Hindlimb muscle (tissue), 1 donor: ENCODE results near the gene CALR3. TPM values are rescaled to one million over a fixed set of nuclear protein-coding genes. Genes with fewer than 3 reads are reported as not detected.
"Not testable (repeated sequence)": the region's sequence is repeated elsewhere in the genome, so short reads cannot be mapped to it uniquely, and the experiment has no call there.

Source experiments
- DNase-seq: peaks from one replicate; pipeline ENCODE4 v3.0.0-alpha.2; 2013
- polyA plus RNA-seq: library from polyadenylated mRNA; unstranded; fragments of 120-200 nt; gene quantifications from one replicate; pipeline ENCODE4 v1.2.1, GENCODE V29; 2013; ENCODE audit not compliant: insufficient read length

CALR3 gene
- polyA plus RNA-seq, 1 donor: not detected

DNA sequence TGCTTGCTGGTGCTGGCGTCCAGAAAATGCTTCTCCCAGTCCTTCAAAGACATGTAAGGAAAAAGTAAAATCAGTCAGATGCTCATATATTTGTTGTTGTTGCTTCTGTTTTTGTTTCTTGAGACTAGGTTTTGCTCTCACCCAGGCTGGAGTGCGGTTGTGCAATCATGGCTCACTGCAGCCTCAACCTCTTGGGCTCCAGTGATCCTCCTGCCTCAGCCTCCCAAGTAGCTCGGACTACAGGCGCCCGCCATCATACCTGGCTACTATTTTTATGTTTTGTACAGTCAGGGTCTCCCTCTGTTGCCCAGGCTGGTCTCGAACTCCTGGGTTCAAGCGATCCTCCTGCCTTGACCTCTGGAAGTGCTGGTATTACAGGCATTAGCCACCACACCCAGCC is 13.2 kb downstream of the CALR3 start:
- DNase-seq: no peak

DNA sequence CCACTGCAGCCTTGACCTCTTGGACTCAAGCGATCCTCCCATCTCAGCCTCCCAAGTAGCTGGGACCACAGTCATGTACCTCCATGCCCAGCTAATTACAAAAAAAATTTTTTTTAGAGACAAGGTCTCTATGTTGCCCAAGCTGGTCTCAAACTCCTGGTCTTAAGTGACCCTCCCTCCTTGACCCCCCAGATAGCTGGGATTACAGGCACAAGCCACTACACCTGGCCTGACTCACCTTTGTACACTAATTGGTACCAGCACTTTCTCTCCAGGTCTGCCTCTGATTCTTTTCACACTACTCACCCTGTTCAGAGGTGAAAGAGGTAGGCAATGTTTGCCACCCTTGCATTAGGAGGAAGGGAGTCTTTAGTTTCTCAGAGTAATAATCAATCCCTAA is 18.7 kb downstream of the CALR3 start:
- no peak for DNase-seq

DNA sequence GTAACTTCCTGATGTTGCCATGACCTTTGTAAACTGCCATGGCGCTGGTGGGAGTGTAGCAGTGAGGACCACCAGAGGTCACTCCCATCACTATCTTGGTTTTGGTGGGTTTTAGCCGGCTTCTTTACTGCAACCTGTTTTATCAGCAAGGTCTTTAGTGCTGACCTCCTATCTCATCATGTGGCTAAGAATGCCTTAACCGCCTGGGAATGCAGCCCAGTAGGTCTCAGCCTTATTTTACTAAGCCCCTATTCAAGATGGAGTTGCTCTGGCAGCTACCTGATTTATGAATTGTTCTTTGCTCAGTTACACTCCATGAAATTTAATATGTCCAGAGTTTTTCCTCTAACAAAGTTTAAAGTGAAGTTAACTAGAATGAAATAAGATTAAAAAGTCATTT is 19.6 kb downstream of the CALR3 start:
- no peak for DNase-seq

DNA sequence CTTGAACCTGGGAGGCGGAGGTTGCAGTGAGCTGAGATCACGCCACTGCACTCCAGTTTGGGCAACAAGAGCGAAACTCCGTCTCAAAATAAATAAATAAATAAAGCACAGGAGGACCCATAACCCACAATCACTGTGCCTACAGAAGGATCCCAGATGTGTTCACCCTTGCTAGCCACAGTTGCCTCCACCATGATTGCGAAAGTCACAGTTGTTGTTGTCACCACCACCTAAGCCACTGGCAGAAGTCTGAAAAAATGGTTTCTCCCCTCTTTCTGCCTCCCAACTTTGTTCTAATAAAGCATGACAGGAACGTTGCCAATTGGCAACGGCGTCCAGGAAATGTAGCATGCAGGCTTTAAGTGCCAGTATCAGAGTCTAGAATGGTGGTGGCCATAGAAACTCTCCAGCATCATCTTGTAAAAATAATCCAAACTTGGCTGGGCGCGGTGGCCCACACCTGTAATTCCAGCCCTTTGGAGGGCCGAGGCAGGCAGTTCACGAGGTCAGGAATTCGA is 22.0 kb downstream of the CALR3 start:
- DNase-seq: no peak

DNA sequence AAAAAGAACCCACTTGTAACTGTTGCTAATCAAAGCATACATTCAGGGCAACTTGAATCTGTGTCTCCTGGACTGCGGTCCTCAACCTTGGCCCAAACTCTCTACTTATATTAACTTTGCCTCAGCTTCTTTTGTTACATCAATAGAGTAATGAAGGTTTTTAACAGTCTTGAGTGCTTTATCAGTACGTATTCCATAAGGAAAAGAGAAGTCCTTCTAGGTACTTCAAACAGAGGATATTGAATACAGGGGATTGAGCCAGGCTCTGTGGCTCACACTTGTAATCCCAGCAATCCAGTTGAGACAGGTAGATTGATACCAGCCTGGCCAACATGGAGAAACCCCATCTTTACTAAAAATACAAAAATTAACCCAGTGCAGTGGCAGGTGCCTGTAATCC is 23.0 kb downstream of the CALR3 start:
- no peak for DNase-seq

DNA sequence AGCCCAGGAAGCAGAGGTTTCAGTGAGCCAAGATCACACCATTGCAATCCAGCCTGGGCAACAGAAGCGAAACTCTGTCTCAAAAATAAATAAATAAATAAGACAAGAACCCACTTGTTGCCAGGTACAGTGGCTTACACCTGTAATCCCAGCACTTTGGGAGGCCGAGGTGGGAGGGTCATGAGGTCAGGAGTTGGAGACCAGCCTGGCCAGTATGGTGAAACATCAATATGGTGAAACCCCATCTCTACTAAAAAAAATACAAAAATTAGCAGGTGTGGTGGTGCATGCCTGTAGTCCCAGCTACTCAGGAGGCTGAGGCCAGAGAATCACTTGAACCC is 23.4 kb downstream of the CALR3 start:
- not testable (repeated sequence) for DNase-seq

DNA sequence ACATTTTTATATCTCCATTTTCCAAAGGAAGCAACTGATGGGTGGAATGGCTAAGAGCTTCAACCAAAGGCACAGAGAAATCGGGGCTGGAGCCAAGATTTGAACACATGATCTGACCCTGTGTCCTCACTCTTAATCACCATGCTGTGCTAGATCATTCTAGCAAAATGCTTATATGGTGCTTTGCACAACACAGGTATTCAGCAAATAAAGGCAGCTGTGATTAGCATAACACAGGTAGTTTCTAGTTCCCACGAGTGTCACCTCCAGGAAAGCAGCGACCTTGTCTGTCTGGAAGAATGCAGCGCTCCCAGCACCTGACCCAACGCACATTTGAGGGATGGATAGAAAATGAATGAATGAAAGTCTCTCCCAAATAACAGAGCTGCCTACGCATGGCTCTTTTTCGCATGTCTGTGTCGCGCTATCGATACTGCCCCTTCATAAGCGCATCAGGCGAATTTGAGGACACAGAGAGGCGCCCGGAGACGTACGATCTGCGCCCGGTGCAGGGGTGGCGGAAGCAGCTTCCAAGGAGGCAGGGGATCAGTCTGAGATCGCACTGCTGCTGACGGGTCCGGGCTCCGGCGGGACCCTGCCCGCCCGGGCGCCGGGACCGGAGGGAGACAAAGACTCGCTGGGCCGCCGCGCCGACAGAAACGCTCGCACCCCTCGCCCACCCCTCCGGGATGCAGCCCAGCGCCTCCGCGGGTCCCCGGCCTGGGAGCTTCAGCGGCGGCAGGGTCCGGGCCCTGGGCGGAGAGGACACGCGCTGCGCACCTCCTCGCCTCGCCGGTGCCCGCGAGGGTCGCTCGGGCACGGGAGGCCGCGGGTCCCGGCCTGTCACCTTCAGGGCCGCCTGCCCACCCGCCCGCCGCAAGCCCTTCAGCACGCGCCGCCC is 24.8 kb downstream of the CALR3 start:
- no peak for DNase-seq

DNA sequence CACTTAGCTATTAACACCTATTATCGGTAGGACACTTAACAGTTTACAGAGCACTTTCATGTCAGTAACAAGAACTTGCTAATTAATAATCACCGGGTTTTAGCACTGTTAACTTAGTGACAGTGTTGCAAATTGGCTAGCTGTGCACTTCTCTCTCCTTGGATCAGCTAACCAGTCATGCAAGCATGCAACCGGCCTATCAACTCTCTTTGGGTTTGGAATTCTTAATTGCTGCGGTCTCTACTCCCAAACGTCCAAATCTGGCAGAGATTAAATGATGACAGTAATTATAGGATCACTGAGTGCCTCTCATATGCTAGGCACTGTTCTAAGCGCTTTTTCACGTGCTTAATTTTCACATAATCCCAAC is 25.4 kb downstream of the CALR3 start:
- no peak for DNase-seq

DNA sequence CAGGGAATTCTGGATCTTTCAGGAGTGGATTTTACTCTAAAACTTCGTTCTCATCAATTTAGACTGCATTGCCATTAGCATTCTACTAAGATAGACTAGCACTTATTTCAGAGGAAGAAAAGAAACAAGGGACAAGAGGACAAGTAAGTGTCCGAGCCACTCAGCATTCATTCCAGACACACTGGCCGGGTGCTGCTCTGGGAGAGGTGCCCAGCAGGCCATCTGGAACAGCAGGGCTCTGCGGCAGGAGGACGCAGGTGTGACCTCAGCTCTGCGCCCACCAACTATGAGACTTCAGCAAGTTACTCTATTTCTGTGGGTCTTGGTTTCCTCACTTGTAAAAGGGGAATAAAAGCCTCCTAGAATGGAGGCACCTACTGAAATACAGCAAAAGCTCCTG is 28.4 kb downstream of the CALR3 start:
- DNase-seq: no peak

DNA sequence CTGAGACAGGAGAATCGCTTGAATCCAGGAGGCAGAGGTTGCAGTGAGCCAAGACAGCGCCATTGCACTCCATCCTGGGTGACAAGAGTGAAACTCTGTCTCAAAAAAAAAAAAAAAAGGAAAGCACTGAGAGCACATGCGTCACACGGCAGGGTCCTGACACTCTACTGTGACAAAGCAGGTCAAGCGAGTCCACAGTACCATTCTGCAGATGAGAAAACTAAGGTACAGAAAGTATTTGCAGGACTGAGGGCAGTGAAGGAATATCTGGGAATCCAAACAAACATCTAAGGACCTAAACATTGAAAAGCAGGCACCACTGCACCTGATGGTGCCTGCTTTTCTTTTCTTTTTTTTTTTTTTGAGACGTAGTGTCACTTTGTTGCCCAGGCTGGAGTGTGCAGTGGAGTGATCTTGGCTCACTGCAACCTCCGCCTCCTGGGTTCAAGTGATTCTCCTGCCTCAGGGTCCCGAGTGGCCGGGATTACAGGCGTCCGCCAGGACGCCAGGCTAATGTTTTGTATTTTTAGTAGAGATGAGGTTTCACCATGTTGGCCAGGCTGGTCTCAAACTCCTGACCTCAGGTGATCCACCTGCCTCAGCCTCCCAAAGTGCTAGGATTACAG is 29.1 kb downstream of the CALR3 start:
- not testable (repeated sequence) for DNase-seq

DNA sequence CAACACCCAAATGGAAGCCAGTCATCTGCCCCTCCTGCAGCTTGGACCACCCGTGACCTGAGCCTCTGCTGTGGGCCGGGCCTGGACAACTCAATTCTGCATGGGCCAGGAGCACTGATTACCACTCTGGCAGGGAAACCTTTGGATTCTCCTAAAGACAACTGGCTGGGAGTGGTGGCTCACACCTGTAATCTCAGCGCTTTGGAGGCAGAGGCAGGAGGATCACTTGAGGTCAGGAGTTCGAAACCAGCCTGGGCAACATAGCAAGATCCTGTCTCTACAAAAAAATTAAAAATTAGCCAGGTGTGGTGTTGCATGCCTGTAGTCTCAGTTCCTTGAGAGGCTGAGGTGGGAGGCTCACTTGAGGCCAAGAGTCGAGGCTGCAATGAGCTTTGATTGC is 30.7 kb downstream of the CALR3 start:
- DNase-seq: no peak

DNA sequence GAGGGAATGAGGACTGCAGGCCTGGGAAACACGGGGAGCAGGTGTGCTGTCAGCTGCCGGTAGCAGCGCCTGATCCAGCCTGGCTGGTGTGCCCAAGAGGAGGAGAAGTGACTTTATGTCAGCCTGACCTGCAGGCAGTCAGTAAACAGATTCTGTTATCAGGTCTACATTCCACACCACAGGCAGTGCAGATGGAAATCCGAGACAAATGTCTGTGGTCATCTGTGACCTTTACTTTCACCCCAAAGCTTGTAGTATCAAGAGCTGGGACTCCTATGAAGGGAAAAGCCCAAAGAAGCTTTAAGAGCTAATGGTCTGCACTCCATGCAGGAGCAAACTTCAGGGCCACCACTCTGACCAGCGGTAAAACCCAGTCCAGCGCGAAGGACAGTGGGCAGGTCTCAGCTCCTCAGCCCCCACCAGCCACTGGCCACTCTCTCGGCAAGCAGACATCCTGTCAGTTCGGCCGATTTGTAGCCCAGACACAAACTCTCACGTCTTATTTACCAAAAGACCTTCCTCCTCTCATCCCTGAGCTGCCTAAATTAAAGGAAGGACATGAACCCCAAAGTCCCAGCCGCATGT is 31.9 kb downstream of the CALR3 start:
- no peak for DNase-seq

DNA sequence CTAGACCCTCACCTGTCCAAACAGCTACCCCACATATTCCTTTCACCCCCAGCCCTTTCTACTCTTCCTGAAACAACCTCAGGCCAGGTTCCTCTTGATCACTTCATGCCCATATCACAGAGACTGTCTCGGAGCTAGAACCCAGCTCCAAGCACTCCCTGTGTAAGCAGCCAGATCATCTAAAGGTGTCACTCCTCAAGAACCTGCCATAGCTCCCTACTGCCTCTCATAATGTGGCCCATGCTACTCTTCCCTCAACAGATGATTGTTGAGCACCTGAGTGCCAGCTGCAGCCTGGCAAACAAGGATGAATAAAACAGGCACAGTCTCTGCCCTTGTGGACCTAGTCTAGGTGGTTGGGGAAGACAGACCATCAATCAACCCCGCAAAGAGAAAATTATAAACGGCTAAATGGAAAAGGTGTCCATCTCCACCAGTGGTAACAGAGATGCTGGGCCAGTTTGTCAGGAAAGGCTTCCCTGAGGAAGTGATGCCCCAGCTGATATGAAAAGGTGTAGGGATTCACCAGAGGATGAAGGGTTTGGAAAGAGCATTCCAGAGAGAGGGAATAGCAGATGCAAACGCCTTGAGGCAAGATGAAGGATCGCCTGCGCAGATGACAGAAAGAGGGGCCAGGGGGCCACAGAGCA is 32.5 kb downstream of the CALR3 start:
- no peak for DNase-seq

DNA sequence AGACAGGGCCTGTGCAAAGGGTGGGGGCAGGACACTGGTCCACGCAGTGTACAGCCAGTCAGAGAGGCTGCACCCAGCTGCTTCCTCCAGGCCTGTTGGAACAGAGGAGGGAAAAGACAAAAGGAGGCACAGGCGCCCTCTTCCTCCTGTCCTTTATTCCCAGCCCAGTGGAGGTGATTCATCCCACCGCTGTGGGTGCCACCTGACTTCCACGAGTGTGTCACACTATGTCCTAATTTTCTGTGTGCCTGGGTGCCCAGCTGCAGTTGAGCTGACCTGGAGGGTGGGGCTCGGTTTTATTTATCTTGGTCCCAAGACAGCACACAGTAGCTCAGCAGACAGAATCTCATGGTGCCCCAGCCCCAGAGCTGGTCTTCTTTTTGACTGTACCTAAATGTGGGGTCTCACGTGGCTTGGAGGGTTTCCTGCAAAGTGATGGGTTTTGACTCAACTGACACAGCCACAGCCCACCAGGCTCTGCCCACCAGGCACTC is 33.2 kb downstream of the CALR3 start:
- no peak for DNase-seq

DNA sequence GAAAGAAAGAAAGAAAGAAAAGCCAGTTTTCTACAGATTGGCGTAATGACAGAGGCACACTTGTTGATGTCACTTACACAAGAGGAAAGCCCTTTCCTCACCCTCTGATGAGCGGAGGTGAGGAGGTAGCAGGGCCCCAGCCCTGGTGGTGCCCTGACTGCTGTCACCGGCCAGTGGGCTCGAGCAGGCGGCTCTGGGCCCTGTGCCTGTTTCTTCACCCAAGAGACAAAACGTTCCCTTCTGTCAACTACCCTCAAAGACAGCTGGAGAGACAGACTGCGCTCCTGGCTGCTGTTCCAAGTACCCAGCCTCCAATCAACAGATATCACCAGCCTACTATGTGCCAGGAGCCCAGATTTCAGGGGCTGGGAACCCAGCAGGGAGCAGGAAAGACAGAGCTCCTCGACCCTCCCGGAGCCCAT is 34.3 kb downstream of the CALR3 start:
- no peak for DNase-seq

DNA sequence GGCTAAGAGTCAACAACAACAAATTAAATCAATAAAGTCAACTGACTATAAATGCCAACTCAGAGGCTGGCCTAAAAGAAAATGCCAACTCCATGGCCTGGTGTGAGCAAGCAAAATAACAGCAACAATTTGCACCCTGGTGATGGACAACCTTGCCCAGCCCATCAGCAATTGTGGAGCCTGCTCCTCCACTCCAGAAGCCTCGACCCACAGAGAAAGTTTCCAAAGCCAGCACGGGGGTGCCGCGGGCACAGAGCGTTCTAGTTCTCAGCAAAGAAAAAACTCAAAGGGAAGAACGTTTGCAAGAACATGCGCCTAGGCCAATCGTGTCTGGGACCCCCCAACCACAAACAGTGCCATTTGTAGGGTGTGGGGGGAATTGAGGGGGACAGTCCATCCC is 35.5 kb downstream of the CALR3 start:
- DNase-seq: no peak

DNA sequence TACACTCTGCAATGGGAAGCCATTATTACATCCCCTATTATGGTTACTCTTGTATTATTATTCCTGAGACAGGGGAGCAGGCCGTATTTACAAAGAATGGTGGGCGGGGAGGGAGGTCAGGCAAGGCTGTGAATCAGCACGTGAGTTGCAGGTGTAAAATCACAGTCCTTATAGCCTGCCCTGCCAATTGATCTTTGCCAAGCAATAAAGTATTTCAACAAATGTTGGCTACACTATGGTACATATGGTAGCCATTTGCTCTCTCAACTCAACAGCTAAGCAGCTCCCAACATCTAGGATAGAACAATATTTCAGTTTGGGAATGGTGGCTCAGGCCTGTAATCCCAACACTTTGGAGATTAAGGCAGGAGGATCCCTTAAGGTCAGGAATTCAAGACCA is 36.3 kb downstream of the CALR3 start:
- no peak for DNase-seq

DNA sequence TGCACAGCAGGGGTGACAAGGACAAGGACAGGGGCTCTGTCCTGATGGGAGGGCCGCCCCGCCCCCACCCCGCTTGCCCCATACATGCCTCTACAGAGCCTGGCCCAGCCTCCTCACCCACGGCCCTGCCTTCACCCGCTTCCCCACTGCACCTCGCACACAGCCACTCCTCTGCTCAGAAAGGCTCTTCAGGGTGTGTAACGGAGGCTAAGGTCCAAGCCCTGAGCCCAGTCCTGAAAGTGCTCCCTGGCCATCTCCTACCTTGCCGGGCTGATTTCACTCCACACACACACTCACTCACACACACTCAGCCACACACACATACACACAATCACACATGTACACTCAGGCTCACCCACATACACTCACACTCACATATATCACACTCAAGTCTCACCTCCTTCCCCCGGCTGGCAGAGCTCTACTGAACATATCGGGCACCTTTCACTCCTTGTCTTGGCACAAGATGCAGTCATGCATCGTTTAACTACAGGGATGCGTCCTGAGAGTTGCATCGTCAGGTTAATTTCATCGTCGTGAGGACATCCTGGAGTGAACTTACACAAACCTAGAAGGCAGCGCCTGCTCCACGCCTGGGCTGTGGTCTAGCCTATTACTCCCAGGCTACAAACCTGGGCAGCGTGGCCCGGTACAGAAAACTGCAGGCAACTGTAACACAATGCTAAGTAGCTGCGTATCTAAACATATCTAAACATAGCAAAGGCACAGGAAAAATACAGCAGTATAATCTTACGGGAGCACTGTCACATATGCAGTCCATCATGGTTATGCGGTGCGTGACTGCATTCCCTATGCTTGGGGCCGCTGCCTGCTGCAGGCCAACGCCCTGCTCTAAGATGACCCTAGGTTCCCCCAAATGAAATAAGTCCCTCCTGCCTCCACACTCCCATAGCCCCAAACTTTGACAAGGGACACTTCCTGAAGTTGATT is 37.3 kb downstream of the CALR3 start:
- no peak for DNase-seq

DNA sequence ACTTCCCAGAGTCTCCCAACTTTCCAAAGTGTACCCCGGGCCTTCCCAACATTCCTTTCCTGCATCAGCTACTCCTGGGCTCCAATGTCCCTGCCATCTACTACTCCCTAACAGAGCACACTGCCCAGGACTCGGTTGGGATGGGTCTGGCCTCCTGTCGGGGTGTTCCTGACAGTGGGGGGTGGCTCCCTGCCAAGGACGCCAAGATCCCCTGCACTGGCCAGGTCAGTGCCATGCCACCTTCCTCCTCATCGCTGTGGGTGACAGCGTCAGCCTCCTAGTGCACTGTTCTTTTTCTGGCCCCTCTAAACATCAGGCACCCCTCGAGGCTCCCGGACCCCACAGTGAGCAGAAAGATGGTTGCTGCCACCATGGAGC is 38.0 kb downstream of the CALR3 start:
- DNase-seq: no peak

DNA sequence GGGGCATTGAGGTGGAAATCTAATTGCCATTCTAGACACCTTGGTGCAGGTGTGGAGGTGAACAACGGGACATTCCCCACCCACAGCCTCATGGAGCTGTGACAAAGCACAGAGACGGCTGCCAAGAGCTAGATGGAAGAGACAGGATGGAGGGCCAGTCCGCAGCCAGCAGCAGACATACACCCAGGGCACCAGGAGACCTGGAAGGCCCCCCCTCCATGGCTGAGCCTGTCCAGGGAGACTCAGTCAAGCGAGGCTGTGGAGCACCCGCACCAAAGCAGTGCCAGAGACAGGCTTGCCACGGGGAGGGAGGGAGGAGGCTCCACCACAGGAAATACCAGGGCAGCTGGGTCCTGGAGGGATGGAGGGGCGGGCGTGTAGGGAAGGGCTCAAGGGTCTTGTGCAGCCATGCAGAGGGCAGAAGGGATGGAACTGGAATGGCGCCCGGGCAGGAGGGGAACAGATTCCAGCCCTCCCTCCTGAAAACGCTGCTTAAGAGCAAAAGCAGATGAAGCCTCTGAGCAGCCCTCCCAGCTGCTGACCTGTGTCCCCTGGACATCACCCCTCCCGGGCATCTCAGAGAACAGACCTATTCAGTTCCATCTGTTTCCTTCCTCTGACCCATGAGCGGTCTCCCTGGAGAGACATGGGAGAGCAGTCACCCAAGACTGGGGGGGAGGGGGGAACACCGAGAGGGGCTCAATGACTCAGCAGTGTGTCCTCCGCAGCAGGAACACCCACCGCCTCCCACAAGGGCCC is 38.6 kb downstream of the CALR3 start:
- DNase-seq: peak; percentile 48

DNA sequence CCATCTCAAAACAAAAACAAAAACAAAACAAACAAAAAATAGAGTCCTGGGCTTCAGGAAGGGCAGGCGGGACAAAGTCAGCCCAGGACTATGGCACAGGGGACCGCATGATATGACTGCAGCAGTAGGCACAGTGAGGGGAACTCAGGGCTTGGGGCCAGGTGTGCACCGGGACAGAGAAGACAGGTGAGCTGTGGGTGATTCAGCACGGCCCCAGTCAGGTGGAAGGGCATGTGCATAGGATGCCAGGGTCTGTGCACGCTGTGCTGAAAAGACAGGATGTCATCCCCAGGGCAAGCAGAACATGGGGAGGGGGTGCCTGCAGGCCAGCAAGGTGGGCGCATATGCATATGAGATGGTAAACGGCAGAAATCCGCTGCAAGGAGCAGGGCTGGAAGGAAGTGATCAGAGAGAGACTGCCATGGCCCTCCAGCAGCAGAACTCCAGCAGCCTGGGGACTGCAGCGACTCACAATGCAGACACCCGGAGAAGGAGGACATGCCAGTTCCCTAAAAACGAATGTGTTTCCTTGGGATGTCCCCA is 39.2 kb downstream of the CALR3 start:
- DNase-seq: no peak
